GM19438 (cell line): ENCODE data around the gene TBL1Y.
"Not testable (repeated sequence)": the region's sequence is repeated elsewhere in the genome, so short reads cannot be mapped to it uniquely, and the experiment has no call there.

ENCODE experiments used
- ATAC-seq: cut with Tn5 transposase; IDR thresholded peaks from one replicate; pipeline ENCODE4 v1.9.1; 2021; ENCODE audit warnings: low read depth; ENCODE audit not compliant: unreplicated experiment

The TBL1Y gene

DNA sequence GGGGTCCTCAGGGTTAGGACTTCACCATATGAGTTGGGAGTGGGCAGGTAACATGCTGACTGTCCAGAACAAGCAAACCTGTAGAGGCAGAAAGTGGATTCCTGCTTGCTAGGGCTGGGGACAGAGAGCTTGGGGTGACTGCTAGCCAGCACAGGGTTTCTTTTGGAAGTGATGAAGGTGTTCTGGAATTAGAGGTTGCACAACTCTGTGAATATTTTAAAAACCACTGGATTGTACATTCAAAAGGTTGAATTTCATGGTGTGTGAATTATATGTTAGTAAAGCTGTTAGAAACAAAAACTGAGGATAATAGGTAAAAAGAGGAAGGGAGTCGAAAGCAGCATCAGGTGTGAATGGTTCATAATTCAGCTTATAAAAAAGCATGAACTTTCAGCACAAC, 57.7 kb downstream of the TBL1Y start:
- no peak for ATAC-seq

DNA sequence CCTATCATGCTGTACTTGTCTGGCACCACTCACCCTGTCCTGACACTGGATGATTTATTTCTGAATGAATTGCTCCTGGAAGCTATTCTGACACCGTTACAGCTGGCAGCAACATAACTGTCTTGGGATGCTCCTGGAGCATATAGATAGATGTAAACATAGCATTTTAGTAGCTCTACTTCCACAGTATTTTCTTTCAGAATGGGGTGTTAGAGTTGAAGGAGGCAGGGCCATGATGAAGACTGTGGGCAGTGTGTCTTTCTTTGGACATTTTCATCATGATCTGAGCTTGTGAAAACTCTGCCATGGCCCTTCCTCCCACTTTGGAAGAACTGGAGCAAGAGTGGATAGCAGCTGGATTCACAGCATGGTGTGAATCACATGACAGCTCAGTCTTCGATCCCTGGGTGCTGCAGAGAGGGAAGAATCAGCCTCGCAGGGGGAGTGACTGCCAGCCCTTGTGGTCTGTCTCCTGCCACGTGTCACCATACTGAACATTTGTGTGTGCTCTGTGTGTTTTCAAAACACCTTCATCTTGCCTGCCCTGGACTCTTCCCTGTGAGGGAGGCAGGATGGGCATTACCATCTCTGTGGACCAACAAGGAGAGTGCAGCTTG, 61.9 kb downstream of the TBL1Y start:
- ATAC-seq = no peak

DNA sequence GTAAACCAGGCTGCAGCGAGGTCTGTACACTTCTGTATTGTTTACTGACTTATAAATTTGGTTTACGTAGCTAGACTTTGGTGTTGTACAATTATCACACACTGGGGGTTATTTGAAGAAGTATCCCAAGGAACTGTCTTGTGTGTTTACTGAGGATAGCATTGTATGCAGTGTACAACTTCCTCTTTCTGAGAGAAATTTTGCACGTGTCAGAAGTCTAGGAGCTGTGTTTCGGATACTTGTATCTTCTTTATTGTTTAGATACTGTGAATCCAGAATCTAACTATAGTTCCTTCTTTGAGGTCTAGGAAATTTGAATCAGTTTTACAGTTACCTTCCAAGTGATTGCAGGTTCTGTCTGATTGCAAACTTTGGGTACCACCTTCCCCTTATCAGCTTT, 64.5 kb downstream of the TBL1Y start:
- ATAC-seq = no peak

DNA sequence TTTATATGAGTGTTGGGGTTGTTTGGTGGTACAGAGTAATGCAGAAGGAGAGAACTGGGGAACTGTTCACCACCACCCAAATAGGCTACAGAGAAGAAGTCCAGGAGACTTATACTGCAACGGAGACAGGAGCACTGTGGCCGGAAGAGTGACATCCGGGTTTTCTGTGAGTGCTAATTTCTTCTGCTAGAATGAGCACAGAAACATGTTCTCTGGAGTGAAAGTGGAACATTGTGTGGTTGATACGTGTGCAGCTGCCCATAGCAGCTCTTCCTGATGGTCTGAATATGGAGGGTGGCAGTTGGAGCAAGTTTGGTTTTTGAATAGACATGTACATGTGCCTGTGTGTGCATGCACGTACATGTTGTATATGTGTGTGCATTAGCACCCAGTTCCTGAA, 67.3 kb downstream of the TBL1Y start:
- ATAC-seq = no peak

DNA sequence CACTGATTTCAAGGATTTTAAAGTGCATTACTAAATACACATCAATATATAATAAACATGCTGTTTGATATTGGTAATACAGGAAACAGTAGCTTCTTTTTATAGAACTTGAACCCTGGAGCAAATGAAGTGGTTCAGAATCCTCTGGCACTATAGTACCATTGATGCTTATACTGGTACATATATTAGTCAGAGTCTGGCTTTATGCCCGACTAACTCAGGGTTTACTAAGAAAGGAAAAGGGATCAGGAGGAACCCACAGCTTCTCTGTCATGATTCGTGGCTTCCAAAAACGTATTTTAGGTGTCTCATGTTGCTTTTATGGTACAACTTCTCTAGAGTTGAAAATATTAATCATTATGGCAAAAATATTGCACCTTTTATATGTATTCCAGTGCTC, 72.7 kb downstream of the TBL1Y start:
- no peak for ATAC-seq

DNA sequence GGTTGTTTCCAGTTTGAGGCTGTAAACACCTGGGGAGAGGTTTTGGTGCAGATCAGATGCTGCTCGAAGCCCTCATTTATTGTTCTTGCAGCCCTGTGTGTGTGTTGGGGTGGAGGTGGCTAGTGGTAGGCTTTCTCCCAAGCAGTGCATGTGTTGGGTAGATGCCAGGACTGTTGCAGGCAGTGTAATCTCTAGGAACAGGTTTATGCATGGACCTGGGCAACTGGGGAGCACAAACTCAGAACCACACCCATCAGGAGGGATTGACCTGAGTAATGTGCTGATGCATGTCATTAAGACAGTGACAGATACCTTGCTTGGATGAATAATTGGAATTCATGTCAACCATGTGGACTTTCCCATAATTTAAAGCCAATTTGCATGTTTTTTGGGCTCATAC, 77.3 kb downstream of the TBL1Y start:
- ATAC-seq = no peak

DNA sequence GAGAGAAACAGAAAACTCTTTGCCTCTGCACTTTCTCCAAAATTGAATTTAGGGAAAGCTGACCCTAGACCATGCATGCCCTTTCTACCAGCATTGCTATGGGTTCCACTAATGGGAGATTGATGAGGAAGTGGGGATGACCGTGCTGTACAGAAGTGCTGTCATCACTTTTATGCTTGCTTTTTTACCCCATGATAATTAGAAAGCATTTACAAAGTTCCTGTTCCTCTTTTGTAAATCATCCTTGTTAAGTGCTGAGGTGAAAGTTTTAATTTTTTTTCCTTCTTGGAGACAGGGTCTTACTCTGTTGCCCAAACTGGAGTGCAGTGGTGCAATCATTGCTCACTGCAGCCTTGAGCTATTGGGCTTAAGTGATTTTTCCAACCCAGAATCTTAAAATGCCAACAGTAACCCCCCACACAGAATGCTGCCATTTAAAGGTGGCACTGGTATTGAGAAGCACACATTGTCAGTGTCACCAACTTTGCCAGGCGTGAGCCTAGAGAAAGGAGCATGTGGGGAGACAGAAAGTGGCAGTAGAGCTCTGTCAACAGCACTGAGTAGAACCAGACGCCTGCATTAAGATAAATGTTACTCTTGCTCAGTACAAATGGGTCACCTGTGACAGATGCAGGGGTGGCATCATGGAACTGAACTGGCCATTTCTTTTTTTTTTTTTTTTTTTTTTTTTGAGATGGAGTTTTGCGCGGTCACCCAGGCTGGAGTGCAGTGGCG, 79.6 kb downstream of the TBL1Y start:
- no peak for ATAC-seq

DNA sequence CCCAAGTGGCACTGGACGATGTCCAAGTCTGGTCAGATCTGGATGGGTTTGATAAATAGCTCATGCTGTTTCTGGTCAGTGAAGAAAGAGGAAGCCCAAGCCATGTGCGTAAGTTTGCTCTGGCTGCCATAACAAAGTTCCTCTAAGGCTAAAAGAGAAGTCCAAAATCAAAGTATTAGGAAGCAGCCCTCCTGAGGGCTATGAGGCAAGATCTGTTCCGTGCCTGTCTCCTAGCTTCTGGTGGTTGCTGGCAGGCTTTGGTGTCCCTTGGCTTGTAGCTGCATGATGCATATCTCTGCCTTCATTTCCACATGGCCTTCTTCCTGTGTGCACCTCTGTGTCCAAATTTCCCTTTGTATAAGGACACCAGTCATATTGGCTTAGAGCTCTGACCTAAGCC, 81.5 kb downstream of the TBL1Y start:
- ATAC-seq = no peak

DNA sequence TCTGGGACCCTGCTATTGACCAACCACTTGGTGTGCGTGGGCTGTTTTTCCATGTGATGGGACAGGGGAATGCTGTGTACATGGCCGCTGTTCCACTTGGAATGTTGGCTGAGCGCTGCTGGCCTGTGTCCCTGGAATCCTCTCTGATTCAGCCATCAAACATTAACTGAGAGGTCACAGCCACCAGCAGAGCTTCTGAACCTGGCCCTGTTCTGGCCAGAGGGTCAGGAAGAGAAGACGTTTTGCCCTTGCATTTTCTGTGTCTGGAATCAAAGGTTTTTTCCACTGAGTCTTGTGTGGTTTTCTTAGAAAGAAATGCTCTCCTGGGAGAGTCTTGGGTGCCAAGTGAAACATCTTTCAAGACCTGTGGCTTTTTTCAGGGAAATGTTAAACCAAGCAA, 85.5 kb downstream of the TBL1Y start:
- no peak for ATAC-seq

DNA sequence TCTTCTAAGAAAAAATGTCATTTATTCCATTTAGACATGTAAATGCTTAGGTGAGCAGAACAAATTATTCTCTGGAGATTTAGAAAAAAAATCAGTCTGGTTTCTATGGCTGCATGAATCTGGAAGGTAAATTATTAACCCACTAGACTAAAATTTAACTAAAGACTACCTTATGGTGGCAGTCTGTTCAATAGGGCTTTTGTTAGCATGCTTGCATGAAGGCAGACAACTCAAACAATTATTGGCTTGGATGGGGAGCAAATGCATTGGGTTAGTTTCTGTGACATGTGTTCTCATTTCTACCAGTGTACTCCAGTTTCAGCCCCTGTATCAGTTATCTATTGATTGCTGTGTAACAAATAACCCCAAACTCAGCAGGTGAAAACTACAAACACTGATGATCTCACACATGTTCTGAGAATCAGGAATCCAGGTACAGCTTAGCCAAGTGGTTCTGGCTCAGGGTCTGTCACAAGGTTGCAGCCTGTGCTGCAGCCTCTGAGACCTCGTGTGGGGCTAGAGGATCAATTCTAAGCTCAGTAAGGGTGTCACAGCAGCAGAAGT, 87.1 kb downstream of the TBL1Y start:
- no peak for ATAC-seq

DNA sequence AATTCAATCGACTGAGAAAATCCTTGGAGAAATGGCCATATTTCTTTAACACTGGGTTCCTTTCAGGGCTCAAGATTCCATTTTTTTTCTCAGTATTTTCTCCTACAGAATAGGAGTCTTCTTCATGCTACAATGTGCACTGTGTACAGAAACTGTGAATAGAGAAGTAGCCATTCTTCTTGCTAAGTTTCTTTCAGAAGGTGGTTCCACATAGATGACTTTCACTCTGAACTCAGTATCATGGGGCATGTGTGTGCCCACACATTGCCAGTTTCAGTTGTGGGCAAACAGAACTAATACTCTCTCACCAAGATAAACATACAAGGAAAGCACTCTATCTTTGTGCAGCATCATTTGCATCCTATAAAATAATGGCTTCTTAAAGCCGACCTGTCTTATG, 89.4 kb downstream of the TBL1Y start:
- ATAC-seq = no peak

DNA sequence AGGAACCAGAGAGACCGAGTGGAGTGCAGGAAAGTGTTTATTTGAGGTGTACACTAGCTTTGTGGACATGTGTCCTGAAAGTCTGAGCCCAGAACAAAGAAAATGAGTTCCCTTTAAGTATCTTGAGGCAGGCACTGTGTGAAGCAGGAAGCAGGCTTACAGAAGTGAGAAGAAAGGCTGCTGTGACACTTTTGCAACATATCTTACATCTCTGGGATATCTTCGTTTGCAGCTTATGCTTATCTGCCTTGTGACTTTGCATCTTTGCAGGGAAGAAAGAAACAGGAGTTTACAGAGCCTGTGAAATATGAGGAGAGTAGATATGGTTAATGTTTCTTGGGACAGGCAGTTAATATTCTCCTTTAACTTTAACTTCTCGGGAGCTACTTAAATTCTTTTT, 92.1 kb downstream of the TBL1Y start:
- ATAC-seq = no peak

DNA sequence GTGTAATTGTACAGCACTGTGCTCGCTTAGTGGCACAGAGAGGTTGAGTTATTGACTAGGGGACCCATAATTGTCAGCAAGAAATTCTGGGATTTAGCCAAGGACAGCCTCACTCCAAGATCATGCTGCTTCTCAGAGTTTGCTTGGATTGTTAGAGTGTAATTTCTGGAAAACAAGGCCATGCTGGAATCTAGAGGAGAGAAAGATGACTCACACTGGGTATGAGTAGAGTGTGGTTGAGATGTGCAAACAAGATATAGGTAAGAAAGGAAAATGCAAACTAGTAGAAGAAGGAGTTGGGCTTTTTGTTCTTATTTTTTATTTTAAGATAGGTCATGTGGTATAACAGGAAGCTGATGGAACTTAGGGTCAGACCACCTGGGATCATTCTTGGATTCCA, 97.4 kb downstream of the TBL1Y start:
- ATAC-seq = no peak

DNA sequence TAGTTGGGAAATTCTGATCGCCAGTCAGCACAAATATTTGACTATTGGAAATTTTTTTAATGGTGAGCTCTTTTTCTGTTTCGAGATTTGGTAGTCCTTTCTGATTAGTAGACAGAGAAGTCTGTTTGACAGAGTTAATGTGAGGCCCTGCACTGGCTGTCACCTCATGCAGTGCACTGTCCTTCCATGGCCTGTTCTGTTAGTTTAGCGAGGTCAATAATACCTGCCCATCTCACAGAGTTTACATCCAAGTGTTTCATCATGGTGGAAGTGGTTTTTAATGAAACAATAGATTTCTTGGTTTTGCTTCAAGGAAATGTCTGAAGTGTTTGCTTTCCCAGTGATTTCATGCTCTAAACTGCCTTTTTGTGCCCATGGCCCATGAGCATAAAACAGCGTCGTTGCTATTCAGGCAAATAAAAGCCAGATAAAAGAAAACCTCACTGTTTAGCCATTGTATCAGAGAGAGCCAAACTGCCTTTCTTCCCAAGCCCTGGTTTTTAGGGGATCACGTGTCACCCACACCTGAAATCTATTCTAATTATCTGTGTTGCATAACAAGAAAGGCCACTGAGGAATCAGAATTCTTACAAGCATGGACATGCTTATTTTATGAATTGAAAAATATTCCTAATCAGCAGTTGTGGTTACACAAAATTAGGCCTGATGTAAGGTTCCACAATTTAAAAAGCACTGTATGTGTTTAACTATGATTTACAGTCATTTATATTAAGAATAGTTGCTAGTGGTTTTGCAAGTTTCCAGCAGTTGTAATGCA, 98.3 kb downstream of the TBL1Y start:
- no peak for ATAC-seq

DNA sequence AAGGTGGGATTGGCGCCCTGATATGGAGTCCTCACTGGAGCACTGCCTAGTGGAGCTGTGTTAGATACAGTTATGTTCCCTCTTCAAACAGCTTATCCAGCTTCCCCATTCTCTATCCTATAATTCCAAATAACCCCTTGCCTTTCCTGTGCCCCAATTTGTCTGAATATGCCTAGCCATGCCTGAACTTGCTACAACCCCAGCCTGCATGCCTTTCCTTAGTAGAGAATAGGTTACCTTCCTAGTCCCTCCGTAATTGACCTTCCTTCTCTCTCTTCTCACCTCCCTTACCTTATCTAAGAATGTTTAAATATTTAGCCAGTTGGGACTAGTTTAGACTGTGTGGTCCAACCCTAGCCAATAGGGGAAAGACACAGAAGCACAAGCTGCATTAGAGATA, 102.6 kb downstream of the TBL1Y start:
- ATAC-seq = no peak

DNA sequence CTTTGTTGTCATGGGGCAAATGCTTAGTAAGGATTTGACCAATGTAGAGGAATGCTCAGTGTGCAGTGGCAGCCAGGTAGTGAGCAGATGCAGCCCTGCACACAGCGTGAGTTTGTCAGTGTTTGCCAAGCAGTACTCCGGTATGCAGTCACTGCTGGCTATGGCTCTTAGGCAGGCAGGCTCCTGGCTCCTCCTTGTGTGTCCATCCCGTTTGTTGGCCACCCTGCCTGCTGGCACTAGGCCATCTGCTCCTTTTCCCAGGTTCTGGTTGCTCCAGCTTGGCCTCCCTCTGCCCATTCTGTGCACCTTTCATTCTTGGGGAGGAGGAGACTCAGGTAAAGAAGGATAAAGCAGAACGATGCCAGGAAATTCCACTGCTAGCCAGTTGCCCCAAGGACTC, 106.0 kb downstream of the TBL1Y start:
- no peak for ATAC-seq

DNA sequence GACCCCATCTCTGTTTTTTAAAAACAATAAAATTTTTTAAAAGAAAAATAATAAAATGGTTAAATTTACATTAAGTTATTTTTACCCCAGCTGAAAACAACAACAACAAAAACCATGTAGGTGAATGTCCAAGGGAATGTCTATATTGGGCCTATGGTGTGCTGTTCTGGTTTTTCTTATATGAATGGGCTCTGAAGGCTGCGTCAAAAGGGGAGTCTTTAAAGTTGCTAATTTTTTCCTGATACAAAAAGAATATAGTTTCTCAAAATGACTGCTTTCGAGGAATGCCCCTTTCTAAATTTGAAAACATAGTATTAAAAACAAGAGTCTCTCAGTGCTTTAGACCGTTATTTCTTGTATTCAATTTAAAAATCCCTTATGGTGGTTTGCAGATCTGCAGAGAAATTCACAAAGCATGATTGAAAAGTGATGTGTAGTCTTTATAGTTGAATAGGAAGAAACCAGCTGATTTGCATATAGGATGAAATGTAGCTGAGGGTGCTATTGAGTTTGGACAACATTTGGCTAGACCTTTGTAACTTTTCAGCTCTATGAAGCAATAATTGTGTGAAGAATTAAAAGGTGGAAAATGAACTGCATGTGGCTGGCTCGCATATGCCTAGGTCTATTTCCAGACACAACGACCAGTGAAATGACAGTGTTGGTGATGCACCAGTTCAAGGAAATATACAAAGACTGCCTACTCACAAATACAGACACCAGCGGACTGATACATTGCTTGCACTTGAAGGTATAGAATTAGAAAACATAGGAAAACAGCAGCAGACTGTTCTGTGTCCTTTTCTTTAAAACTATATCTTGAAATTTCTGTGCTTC, 107.0 kb downstream of the TBL1Y start:
- no peak for ATAC-seq

DNA sequence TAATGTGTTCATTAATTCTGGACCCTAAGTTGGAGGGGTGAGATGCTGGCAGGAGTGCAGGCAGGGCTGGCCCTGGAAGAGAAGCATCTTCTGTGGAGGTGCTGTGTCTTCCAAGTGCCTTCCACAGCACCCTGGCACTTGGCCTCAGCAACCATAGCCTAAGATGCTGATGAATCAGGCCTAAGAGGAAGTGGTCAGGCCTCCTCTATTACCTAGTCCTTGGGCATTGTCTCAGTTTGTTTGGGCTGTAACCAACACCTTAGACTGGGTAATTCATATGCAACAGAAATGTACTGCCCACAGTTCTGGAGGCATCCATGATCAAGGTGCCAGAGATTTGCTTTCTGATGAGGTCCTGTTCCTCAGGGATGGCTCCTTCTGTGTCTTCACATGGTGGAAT, 128.5 kb downstream of the TBL1Y start:
- ATAC-seq = no peak

DNA sequence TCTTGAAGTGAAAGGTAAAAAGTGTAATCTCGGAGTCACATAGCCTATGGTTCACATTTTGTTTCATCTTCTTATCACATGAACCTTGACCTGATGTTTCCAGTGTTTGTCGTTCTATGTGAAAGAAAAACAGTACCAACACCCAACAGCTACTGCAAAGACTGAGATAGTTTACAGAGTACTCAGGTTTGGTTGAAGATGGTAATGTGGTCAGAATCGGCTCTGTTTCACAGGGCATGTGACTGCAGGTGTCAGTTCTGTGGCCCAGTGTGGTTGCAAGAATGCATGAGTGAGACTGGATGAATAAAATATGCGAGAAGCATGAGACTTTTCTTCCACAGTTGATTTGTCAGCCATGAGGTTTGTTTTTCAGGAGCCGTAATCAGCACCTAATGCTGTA, 130.2 kb downstream of the TBL1Y start:
- ATAC-seq = no peak

DNA sequence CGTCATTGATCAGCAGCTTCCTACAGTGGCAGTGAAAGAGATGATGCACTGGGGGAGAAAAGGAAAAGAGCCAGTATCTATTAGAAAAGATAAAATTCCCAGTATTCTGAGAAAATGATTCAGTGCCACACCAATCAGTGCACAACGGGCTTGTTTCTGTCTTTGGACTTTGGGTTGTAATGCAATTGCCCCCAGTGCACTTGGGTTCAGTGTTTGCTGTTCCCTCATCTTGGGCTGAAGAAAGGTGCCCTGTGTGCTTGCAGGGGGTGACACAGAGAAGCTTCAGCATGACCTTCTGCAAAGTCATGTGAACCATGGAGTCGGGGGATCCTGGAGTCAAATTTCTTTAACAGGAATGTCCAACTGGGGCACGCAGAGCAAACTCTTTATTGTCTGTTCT, 131.5 kb downstream of the TBL1Y start:
- no peak for ATAC-seq

DNA sequence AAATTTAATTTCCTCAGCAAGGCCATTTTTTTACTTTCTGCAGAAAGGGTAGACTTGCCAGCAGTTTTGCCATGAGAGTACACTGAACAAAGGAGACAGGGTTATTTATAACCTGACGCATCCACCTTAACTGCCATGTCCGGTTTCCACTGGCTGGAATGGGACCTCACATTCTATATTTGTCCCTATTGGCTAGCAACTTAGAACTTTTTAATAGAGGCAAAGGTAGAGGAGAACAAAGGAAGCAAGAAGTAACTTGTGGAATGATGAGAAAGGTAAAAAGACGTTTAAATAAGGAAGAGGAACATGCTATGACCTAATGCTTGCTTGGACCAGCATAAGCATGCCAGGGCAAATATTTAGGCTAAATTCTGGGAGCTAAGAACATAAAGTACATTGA, 142.0 kb downstream of the TBL1Y start:
- ATAC-seq = not testable (repeated sequence)
